ENCODE results near the gene KIF21B. TPM values are rescaled to one million over a fixed set of nuclear protein-coding genes. Genes with fewer than 3 reads are reported as not detected.

Gene KIF21B
- total and polyA plus RNA-seq, 9 of the 15 experiments (the other 6 are each of a cell fraction or from before 2014, with no cell fraction given): 0.46 to 13.4 (median 5.9) TPM

- Histone ChIP-seq H3K4me2 (ENCODE audit: insufficient read depth, low read length) (no peak overlapping the region), H3K4me3 (no peak overlapping the region), H3K27ac (ENCODE audit: extremely low read depth, low read depth, low read length) (no peak overlapping the region), H3K79me2 (ENCODE audit: control insufficient read depth, insufficient read depth, low read length) (no peaks in the 10 kb centered on the region), H3K9me3 (replicated peaks; ENCODE audit: control insufficient read depth, insufficient read depth, low read depth, low read length) (no peaks in the 10 kb centered on the region), H3K27me3 (ENCODE audit: control insufficient read depth in 2 of 2, insufficient read depth in 2 of 2, low read length in 2 of 2) (no peaks in the 10 kb centered on the region), H4K20me1 (replicated peaks; ENCODE audit: control insufficient read depth, insufficient read depth, low read length) (peaks cover 12% of the 10 kb centered on the region; the same call in 1 of the 2 replicates), H2AFZ (ENCODE audit: low read depth, low read length) (no peak overlapping the region), H3K36me3 (ENCODE audit: control insufficient read depth, insufficient read depth, low read length) (no peaks in the 10 kb centered on the region), H3K9me1 (ENCODE audit: control insufficient read depth, insufficient read depth, low read length) (no peaks in the 10 kb centered on the region), H3K9ac (ENCODE audit: insufficient read depth in 1 of 2, low read depth in 2 of 2, low read length in 2 of 2) (peak overlapping the region in 1 of 2 experiments; percentile 73; a peak in 2 of 4 replicates), H3K4me1 (replicated peaks in 1 of 2; ENCODE audit: control insufficient read depth in 2 of 2, insufficient read depth in 2 of 2, low read length in 2 of 2) (peaks cover 18 to 28% of the 10 kb centered on the region in 2 experiments)
- in situ Hi-C loops (cut with MboI): no loop called here
- TF ChIP-seq RFX1 (IDR thresholded peaks at IDR 0.05) (peak; percentile 92), RBM14 (IDR thresholded peaks at IDR 0.05; ENCODE audit: borderline replicate concordance, insufficient read depth, low read depth, low read length) (no peak)
- BruUV-seq (replicated peaks): no TSS peak
- CTCF ChIA-PET (ENCODE audit: low intra/inter-chr PET ratio): no interaction called here
- FAIRE-seq (no peak), ATAC-seq (no peak), DNase-seq (ENCODE audit: extremely low read depth in 1 of 4, low spot score in 3 of 4) (no peak)
- 48% methylated on average over 11 of the region's 11 CpGs for WGBS (ENCODE audit: insufficient coverage, low coverage, missing lambda C conversion rate)
- POLR2A ChIA-PET: interaction anchor here (0.6 to 1.8 kb wide), 6 partner anchors 9 to 645 kb away, joined by 3 to 9 read pairs (median 4); no protein-coding TSS in a partner anchor
- intact Hi-C loops (cut with micrococcal nuclease): no loop called here
Measured at GRCh38 chr1:201009962-201010645, 13.4 kb downstream of the KIF21B start.

GRCh38 chr1:201008666-201009360 lies 14.7 kb downstream of the KIF21B start:
- no peak for DNase-seq (ENCODE audit: extremely low read depth in 1 of 4, low spot score in 3 of 4)
- Histone ChIP-seq H3K36me3 (ENCODE audit: control insufficient read depth, insufficient read depth, low read length) (no peaks in the 10 kb centered on the region), H3K4me2 (ENCODE audit: insufficient read depth, low read length) (no peak overlapping the region), H3K27me3 (ENCODE audit: control insufficient read depth in 2 of 2, insufficient read depth in 2 of 2, low read length in 2 of 2) (no peaks in the 10 kb centered on the region), H3K79me2 (ENCODE audit: control insufficient read depth, insufficient read depth, low read length) (no peaks in the 10 kb centered on the region), H3K27ac (ENCODE audit: extremely low read depth, low read depth, low read length) (no peak overlapping the region), H4K20me1 (replicated peaks; ENCODE audit: control insufficient read depth, insufficient read depth, low read length) (peaks cover 12% of the 10 kb centered on the region; the same call in 1 of the 2 replicates), H3K4me3 (no peak overlapping the region), H3K9me1 (ENCODE audit: control insufficient read depth, insufficient read depth, low read length) (peaks cover 4% of the 10 kb centered on the region), H3K9me3 (replicated peaks; ENCODE audit: control insufficient read depth, insufficient read depth, low read depth, low read length) (no peaks in the 10 kb centered on the region), H2AFZ (ENCODE audit: low read depth, low read length) (no peak overlapping the region), H3K4me1 (replicated peaks in 1 of 2; ENCODE audit: control insufficient read depth in 2 of 2, insufficient read depth in 2 of 2, low read length in 2 of 2) (peaks cover 13 to 16% of the 10 kb centered on the region in 2 experiments), H3K9ac (ENCODE audit: insufficient read depth in 1 of 2, low read depth in 2 of 2, low read length in 2 of 2) (0 out of 4 replicates have a peak overlapping the region, but pooled peaks of 1 of the 2 experiments have one; percentile 36)
- WGBS (ENCODE audit: insufficient coverage, low coverage, missing lambda C conversion rate): 63% methylated on average over 22 of the region's 22 CpGs
- TF ChIP-seq, protein P1, sequence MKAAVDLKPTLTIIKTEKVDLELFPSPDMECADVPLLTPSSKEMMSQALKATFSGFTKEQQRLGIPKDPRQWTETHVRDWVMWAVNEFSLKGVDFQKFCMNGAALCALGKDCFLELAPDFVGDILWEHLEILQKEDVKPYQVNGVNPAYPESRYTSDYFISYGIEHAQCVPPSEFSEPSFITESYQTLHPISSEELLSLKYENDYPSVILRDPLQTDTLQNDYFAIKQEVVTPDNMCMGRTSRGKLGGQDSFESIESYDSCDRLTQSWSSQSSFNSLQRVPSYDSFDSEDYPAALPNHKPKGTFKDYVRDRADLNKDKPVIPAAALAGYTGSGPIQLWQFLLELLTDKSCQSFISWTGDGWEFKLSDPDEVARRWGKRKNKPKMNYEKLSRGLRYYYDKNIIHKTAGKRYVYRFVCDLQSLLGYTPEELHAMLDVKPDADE (conservative IDR thresholded peaks at IDR 0.05; ENCODE audit: control insufficient read depth, low read depth, low read length): no peak
- no peak for TF ChIP-seq ZNF766 (CRISPR knock-in tag; conservative IDR thresholded peaks at IDR 0.05)
- ATAC-seq: no peak
- intact Hi-C loops (cut with micrococcal nuclease) (no loop called here), in situ Hi-C loops (cut with MboI) (no loop called here)
- BruUV-seq (replicated peaks): no TSS peak
- FAIRE-seq: no peak
- POLR2A ChIA-PET: interaction anchor here (0.6 to 1.8 kb wide), 4 partner anchors 10 to 646 kb away, joined by 3 to 9 read pairs (median 4); no protein-coding TSS in a partner anchor
- CTCF ChIA-PET (ENCODE audit: low intra/inter-chr PET ratio): no interaction called here
